ENCODE results near the gene FRMD4B. TPM values are rescaled to one million over a fixed set of nuclear protein-coding genes. Genes with fewer than 3 reads are reported as not detected.

Gene FRMD4B
- total and polyA plus RNA-seq, 2 donors (not counting 3 experiments of a cell fraction or from before 2014, with no cell fraction given) = 66.4 to 89.7 TPM

- ChIA-PET POLR2A (no interaction called here), CTCF (interaction anchor here (1.5 kb wide), 1 partner anchor 13 kb away, joined by 3 read pairs; no protein-coding TSS in a partner anchor)
- DNase-seq (ENCODE audit: low read depth, low spot score) (no peak), FAIRE-seq (no peak)
- peaks cover 31% of the 10 kb centered on the region for H3K4me1 ChIP-seq (ENCODE audit: control insufficient read depth, extremely low read depth, insufficient read depth, low read length)
- H3K4me2 ChIP-seq (ENCODE audit: insufficient read depth, low read length) = no peak overlapping the region
- TF ChIP-seq EZH2 (IDR thresholded peaks at IDR 0.05; ENCODE audit: borderline replicate concordance, low read depth, low read length, severe bottlenecking) (no peak), MYC (IDR thresholded peaks at IDR 0.05; ENCODE audit: low read depth, low read length) (no peak), POLR2AphosphoS5 (IDR thresholded peaks at IDR 0.05; ENCODE audit: insufficient read depth, low read depth, low read length) (no peak), JUN (IDR thresholded peaks at IDR 0.05; ENCODE audit: borderline replicate concordance, insufficient read depth, insufficient read length, low read depth) (no peak), POLR2A (IDR thresholded peaks at IDR 0.05; ENCODE audit: low read depth, low read length) (no peak), MAX (IDR thresholded peaks at IDR 0.05; ENCODE audit: insufficient read depth, insufficient read length) (no peak), CTCF (IDR thresholded peaks at IDR 0.05; ENCODE audit: extremely low read depth in 1 of 2, insufficient read depth in 1 of 2, low read depth in 1 of 2, low read length in 2 of 2) (no peak), GATA2 (IDR thresholded peaks at IDR 0.05; ENCODE audit: insufficient read depth, insufficient read length, low read depth, low read length) (no peak), FOS (IDR thresholded peaks at IDR 0.05; ENCODE audit: borderline replicate concordance, insufficient read depth, low read length) (no peak)
- no peaks in the 10 kb centered on the region for H3K9me3 ChIP-seq (replicated peaks; ENCODE audit: control insufficient read depth, insufficient read depth, low read length)
- dilution Hi-C loops (cut with MboI; ENCODE audit: extremely low pct_ligation_motif_present, low sequenced_read_pairs) = loop anchor here (10.0 kb wide), 1 partner anchor 100 kb away; no protein-coding TSS in a partner anchor
- no peak overlapping the region for H3K4me3 ChIP-seq (replicated peaks in 1 of 3; ENCODE audit: insufficient read depth in 1 of 3, low read depth in 1 of 3, low read length in 3 of 3)
- H3K27ac ChIP-seq (ENCODE audit: insufficient read depth, low read depth, low read length) = no peak overlapping the region
- no TSS peak for BruUV-seq (replicated peaks)
- H4K20me1 ChIP-seq (replicated peaks; ENCODE audit: control insufficient read depth, extremely low read depth, insufficient read depth, low read length) = peaks cover 4% of the 10 kb centered on the region
- no peak overlapping the region for H2AFZ ChIP-seq (ENCODE audit: low read depth, low read length)
- H3K79me2 ChIP-seq (ENCODE audit: control insufficient read depth, insufficient read depth, low read length) = peaks cover 68% of the 10 kb centered on the region
- no peaks in the 10 kb centered on the region for H3K9me1 ChIP-seq (replicated peaks; ENCODE audit: control insufficient read depth, extremely low read depth, insufficient read depth, low read length)
- H3K36me3 ChIP-seq (ENCODE audit: control insufficient read depth in 2 of 2, extremely low read depth in 1 of 2, insufficient read depth in 2 of 2, low read length in 2 of 2) = no peaks in the 10 kb centered on the region
- intact Hi-C loops (cut with micrococcal nuclease) = no loop called here
- H3K9ac ChIP-seq (replicated peaks; ENCODE audit: extremely low read depth, insufficient read depth, low read length) = no peak overlapping the region
- H3K27me3 ChIP-seq (ENCODE audit: control insufficient read depth in 2 of 2, insufficient read depth in 2 of 2, low read length in 2 of 2) = no peaks in the 10 kb centered on the region
Observed at GRCh38 chr3:69325151-69325550, 60.7 kb downstream of the FRMD4B start.

All from endothelial cell of umbilical vein (primary cell).